Measurements from ENCODE around the gene SOCS1. TPM values are rescaled to one million over a fixed set of nuclear protein-coding genes. Genes with fewer than 3 reads are reported as not detected.

SOCS1 gene
- total RNA-seq, 4 donors from 2014 or later: 3.8 to 11.1 (median 6.1) TPM

- Histone ChIP-seq H3K9me3 (peaks cover 0 to 23% (median 15%) of the 10 kb centered on the region in 4 donors), H3K4me1 (peaks cover 0 to 3% (median 1%) of the 10 kb centered on the region in 4 donors), H3K27me3 (peaks cover 0 to 27% (median 0%) of the 10 kb centered on the region in 4 donors), H3K36me3 (no peaks in the 10 kb centered on the region), H3K4me3 (no peak overlapping the region), H3K27ac (replicated peaks in 1 of 4) (no peak overlapping the region)
- DNase-seq (ENCODE audit: extremely low spot score): no peak
- 78% methylated on average over 16 of the region's 16 CpGs for WGBS
- intact Hi-C loops (cut with DNase I): no loop called here
- TF ChIP-seq POLR2AphosphoS5 (IDR thresholded peaks at IDR 0.05): no peak
- no peak for TF ChIP-seq CTCF (IDR thresholded peaks at IDR 0.05)
- TF ChIP-seq POLR2A (IDR thresholded peaks at IDR 0.05; ENCODE audit: low read depth): no peak
- no peak for TF ChIP-seq EP300 (IDR thresholded peaks at IDR 0.05)
Measured at GRCh38 chr16:11211061-11211976, 44.7 kb downstream of the SOCS1 start.

- Histone ChIP-seq H3K4me1 (peaks cover 6 to 13% (median 11%) of the 10 kb centered on the region in 4 donors), H3K27me3 (peaks cover 0 to 27% (median 0%) of the 10 kb centered on the region in 4 donors), H3K9me3 (peaks cover 0 to 12% (median 7%) of the 10 kb centered on the region in 4 donors), H3K36me3 (no peaks in the 10 kb centered on the region), H3K27ac (replicated peaks in 1 of 4) (no peak overlapping the region), H3K4me3 (no peak overlapping the region)
- TF ChIP-seq POLR2A (IDR thresholded peaks at IDR 0.05; ENCODE audit: low read depth) (no peak), EP300 (IDR thresholded peaks at IDR 0.05) (no peak), CTCF (IDR thresholded peaks at IDR 0.05) (no peak), POLR2AphosphoS5 (IDR thresholded peaks at IDR 0.05) (no peak)
- intact Hi-C loops (cut with DNase I): no loop called here
- DNase-seq (ENCODE audit: extremely low spot score): no peak
- WGBS: 94% methylated on average over 11 of the region's 11 CpGs
Measured at GRCh38 chr16:11210260-11210659, 45.7 kb downstream of the SOCS1 start.

GRCh38 chr16:11208916-11209665 is 46.9 kb downstream of the SOCS1 start:
- TF ChIP-seq EP300 (IDR thresholded peaks at IDR 0.05) (no peak), POLR2AphosphoS5 (IDR thresholded peaks at IDR 0.05) (no peak)
- H3K27ac ChIP-seq (replicated peaks in 1 of 4): no peak overlapping the region
- WGBS: 75% methylated on average over 9 of the region's 9 CpGs

GRCh38 chr16:11207646-11208045 is 48.4 kb downstream of the SOCS1 start:
- 100% methylated on average over 1 of the region's 3 CpGs for WGBS
- Histone ChIP-seq H3K27me3 (peaks cover 0 to 18% (median 0%) of the 10 kb centered on the region in 4 donors), H3K36me3 (no peaks in the 10 kb centered on the region), H3K27ac (replicated peaks in 1 of 4) (no peak overlapping the region), H3K9me3 (peaks cover 0 to 8% (median 7%) of the 10 kb centered on the region in 4 donors), H3K4me1 (peaks cover 6 to 13% (median 11%) of the 10 kb centered on the region in 4 donors), H3K4me3 (no peak overlapping the region)
- TF ChIP-seq EP300 (IDR thresholded peaks at IDR 0.05) (no peak), CTCF (IDR thresholded peaks at IDR 0.05) (no peak), POLR2AphosphoS5 (IDR thresholded peaks at IDR 0.05) (no peak), POLR2A (IDR thresholded peaks at IDR 0.05; ENCODE audit: low read depth) (no peak)
- no peak for DNase-seq (ENCODE audit: extremely low spot score)
- intact Hi-C loops (cut with DNase I): no loop called here

More at GRCh38 chr16:11208916-11209665, 46.9 kb downstream of the SOCS1 start:
- no peak for DNase-seq (ENCODE audit: extremely low spot score)
- no peaks in the 10 kb centered on the region for H3K36me3 ChIP-seq
- peaks cover 0 to 12% (median 7%) of the 10 kb centered on the region in 4 donors for H3K9me3 ChIP-seq
- H3K27me3 ChIP-seq: peaks cover 0 to 27% (median 0%) of the 10 kb centered on the region in 4 donors
- H3K4me3 ChIP-seq: no peak overlapping the region
- intact Hi-C loops (cut with DNase I): no loop called here
- H3K4me1 ChIP-seq: peaks cover 6 to 13% (median 11%) of the 10 kb centered on the region in 4 donors
